H1 (cell line): ENCODE measurements around the gene NR1H2. TPM values are rescaled to one million over a fixed set of nuclear protein-coding genes. Genes with fewer than 3 reads are reported as not detected.

ENCODE experiments used
- ASH2L ChIP-seq: fragments of 200-600, 300-600 bp; sonication (generic); IDR thresholded peaks from one replicate; pipeline ENCODE4 v1.7.1; 2017; ENCODE audit warnings: low read length
- BACH1 ChIP-seq: IDR thresholded peaks from 2 replicates; pipeline ENCODE4 v1.6.1; 2012; ENCODE audit warnings: low read length, improper control_type of control experiment
- BCL11A ChIP-seq, 2 experiments: IDR thresholded peaks; one replicate each; pipeline ENCODE4 v1.6.1; 2011; ENCODE audit warnings: low read depth in 2 of 2, low read length in 2 of 2, mild to moderate bottlenecking in 2 of 2
- CTBP2 ChIP-seq: IDR thresholded peaks from 2 replicates; pipeline ENCODE4 v1.7.0; 2011; ENCODE audit warnings: borderline replicate concordance, mild to moderate bottlenecking, moderate library complexity, mixed read lengths, low read length; ENCODE audit not compliant: insufficient read depth, insufficient read length
- CTCF ChIP-seq, 3 experiments: IDR thresholded peaks; 1 replicate in 2 of 3; 2 replicates in 1 of 3; pipeline versions ENCODE4 v1.5.1 to v1.6.1; 2011; ENCODE audit warnings: low read length in 3 of 3, mild to moderate bottlenecking in 3 of 3, inconsistent platforms in 2 of 3, low read depth in 1 of 3, moderate library complexity in 1 of 3; ENCODE audit not compliant: insufficient read depth in 1 of 3; ENCODE audit errors: control extremely low read depth in 1 of 3
- E2F6 ChIP-seq: IDR thresholded peaks from 2 replicates; pipeline ENCODE4 v1.6.1; 2012; ENCODE audit warnings: inconsistent platforms
- JUND ChIP-seq: IDR thresholded peaks from 2 replicates; pipeline ENCODE4 v1.6.1; 2011; ENCODE audit warnings: mild to moderate bottlenecking, improper control_type of control experiment, low read length
- MAX ChIP-seq: IDR thresholded peaks from 2 replicates; pipeline ENCODE4 v1.6.1; 2012; ENCODE audit warnings: inconsistent platforms
- POLR2A ChIP-seq, 2 experiments: IDR thresholded peaks; 1 replicate in 1 of 2; 2 replicates in 1 of 2; pipeline ENCODE4 v1.6.1; 2011; ENCODE audit warnings: low read depth in 2 of 2, low read length in 2 of 2, mild to moderate bottlenecking in 2 of 2; ENCODE audit errors: control extremely low read depth in 1 of 2
- POU5F1 ChIP-seq: IDR thresholded peaks from 2 replicates; pipeline ENCODE4 v1.6.1; 2011; ENCODE audit warnings: low read depth, mild to moderate bottlenecking, low read length, moderate library complexity
- RNF2 ChIP-seq: fragments of 200-900, 300-1000 bp; sonication (generic); IDR thresholded peaks from 2 replicates; pipeline ENCODE4 v1.7.1; 2016; ENCODE audit warnings: borderline replicate concordance, low read depth, mild to moderate bottlenecking, antibody characterized with exemption, low read length; ENCODE audit not compliant: poor library complexity, severe bottlenecking; ENCODE audit errors: missing control alignments
- TCF12 ChIP-seq: IDR thresholded peaks from 2 replicates; pipeline ENCODE4 v1.6.1; 2011; ENCODE audit warnings: low read depth, mild to moderate bottlenecking, low read length
- YY1 ChIP-seq: IDR thresholded peaks from 2 replicates; pipeline ENCODE4 v1.6.1; 2011; ENCODE audit warnings: low read depth, mild to moderate bottlenecking, low read length
- polyA plus RNA-seq, 7 experiments: library from polyadenylated mRNA; depleted of rRNA in 3 of 7; stranded (reverse) in 5 of 7; unstranded in 2 of 7; fragments of >200 nt in 5 of 7; fragments of 200-250 nt in 2 of 7; gene quantifications; 1 replicate in 5 of 7; 2 replicates in 1 of 7; 4 replicates in 1 of 7; pipeline versions ENCODE4 v1.2.1 to v1.2.3, GENCODE V29; 2011 to 2013; ENCODE audit warnings: missing spikeins in 2 of 7, mixed read lengths in 2 of 7
- total RNA-seq: library from RNA; stranded (reverse); fragmentation: NEBNext Ultra II Directional; extraction: Animal tissue kit (Norgen Biotek cat#: 25700); gene quantifications from 2 replicates; pipeline ENCODE4 v1.2.1, GENCODE V29; 2021

Gene NR1H2
- total and polyA plus RNA-seq, 2 of the 8 experiments (the other 6 are each of a cell fraction or from before 2014, with no cell fraction given), result 40.3 to 47.5 TPM

DNA sequence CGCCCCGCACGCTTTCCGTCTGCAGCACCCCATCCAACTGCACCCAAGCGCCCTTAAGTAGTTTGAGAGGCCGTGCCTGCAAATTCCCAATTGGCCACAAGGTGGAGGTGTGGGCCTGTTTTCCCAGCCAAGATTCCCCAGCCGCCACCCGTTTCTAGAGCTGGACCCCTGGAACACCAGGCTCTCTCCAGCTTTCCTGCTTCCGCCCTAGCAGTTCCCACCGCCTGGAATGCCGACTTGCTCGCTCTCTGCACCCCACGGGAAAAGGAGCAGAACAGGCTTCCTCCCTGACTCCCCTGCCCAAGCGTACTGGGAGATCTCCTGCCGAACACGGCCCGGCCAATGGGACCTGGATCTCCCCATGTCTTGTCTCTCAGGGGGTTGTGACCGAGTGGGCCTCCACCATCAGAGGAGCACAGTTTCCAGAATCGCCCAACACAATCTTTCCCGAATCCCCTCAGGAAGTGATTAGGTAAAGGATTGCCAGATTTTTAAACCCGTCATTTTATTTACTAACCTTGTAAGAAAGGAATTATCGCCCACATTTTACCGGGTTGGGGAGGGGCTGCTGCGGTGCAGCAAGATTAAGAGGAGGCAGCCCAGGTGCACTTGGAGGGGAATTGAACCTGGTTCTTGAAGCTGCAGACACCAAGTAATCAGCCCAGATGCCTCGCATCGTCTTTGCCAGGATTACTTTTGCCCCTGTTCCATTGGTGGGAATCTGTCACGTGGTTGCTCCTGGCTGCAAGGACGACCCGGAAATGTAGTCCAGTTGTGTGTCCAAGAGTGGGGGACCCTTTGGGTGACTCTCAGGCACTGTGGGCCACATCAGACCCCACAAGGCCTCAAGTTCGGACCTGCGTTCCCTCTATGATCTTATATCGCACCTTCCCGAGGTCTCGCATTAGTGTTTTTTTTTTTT lies 7.3 kb upstream of the NR1H2 start (continued):
- TF ChIP-seq MAX, result peak; percentile 68
- TF ChIP-seq JUND, result peak; percentile 26; the same call in 1 of the 2 replicates
- 0 out of 3 replicates have a peak, but pooled peaks of 1 of the 2 experiments have one; percentile 23 for TF ChIP-seq POLR2A (IDR thresholded peaks at IDR 0.05; ENCODE audit: control extremely low read depth in 1 of 2, low read depth in 2 of 2, low read length in 2 of 2)
- TF ChIP-seq YY1, result no peak
- no peak for TF ChIP-seq POU5F1
- no peak for TF ChIP-seq BCL11A (IDR thresholded peaks at IDR 0.05; ENCODE audit: low read depth in 2 of 2, low read length in 2 of 2)
- no peak for TF ChIP-seq BACH1
- no peak for TF ChIP-seq RNF2
- no peak for TF ChIP-seq CTBP2
- peak; percentile 70 to 92 (median 85) for TF ChIP-seq CTCF (IDR thresholded peaks at IDR 0.05; ENCODE audit: control extremely low read depth in 1 of 3, insufficient read depth in 1 of 3, low read depth in 1 of 3, low read length in 3 of 3)
- peak; percentile 66 for TF ChIP-seq E2F6
- peak; percentile 39 for TF ChIP-seq ASH2L
- TF ChIP-seq TCF12, result no peak
